Muscle layer of colon (tissue), 2 donors: ENCODE results near the gene MAT1A.

Experiments
- H3K27ac ChIP-seq: one replicate; pipeline ENCODE4 v1.7.0; 2013; ENCODE audit warnings: low read depth, mild to moderate bottlenecking, low read length, moderate library complexity
- H3K27me3 ChIP-seq, 2 donors: one replicate each; pipeline ENCODE4 v1.7.0; 2013; ENCODE audit warnings: low read length in 2 of 2, mild to moderate bottlenecking in 2 of 2; ENCODE audit not compliant: insufficient read depth in 2 of 2, control insufficient read depth in 1 of 2
- H3K36me3 ChIP-seq: one replicate; pipeline ENCODE4 v1.7.0; 2013; ENCODE audit warnings: mild to moderate bottlenecking, low read length; ENCODE audit not compliant: insufficient read depth
- H3K4me1 ChIP-seq: one replicate; pipeline ENCODE4 v1.7.0; 2013; ENCODE audit warnings: mild to moderate bottlenecking, low read length; ENCODE audit not compliant: insufficient read depth
- H3K4me3 ChIP-seq, 2 donors: one replicate each; pipeline ENCODE4 v1.7.0; 2013; ENCODE audit warnings: low read length in 2 of 2, low read depth in 1 of 2, mild to moderate bottlenecking in 1 of 2, moderate library complexity in 1 of 2
- H3K9ac ChIP-seq: one replicate; pipeline ENCODE4 v1.7.0; 2013; ENCODE audit warnings: low read length
- H3K9me3 ChIP-seq: one replicate; pipeline ENCODE4 v1.7.0; 2013; ENCODE audit warnings: mild to moderate bottlenecking, low read length
- donor health status: abdominal sarcoma.
- donor health status: Adenocarcinoma of cecum.

The MAT1A gene

GRCh38 chr10:80272793-80273522 lies 16.5 kb downstream of the MAT1A start:
- H3K36me3 ChIP-seq = no peaks in the 10 kb centered on the region
- H3K27ac ChIP-seq = no peak overlapping the region
- no peaks in the 10 kb centered on the region for H3K4me1 ChIP-seq
- H3K27me3 ChIP-seq = no peaks in the 10 kb centered on the region
- no peak overlapping the region for H3K4me3 ChIP-seq
- no peaks in the 10 kb centered on the region for H3K9me3 ChIP-seq
- no peak overlapping the region for H3K9ac ChIP-seq

GRCh38 chr10:80271416-80271815 lies 18.0 kb downstream of the MAT1A start:
- H3K27ac ChIP-seq = no peak overlapping the region
- H3K36me3 ChIP-seq = no peaks in the 10 kb centered on the region
- no peak overlapping the region for H3K4me3 ChIP-seq
- H3K4me1 ChIP-seq = no peaks in the 10 kb centered on the region
- no peaks in the 10 kb centered on the region for H3K9me3 ChIP-seq
- H3K9ac ChIP-seq = no peak overlapping the region
- H3K27me3 ChIP-seq = no peaks in the 10 kb centered on the region

DNA sequence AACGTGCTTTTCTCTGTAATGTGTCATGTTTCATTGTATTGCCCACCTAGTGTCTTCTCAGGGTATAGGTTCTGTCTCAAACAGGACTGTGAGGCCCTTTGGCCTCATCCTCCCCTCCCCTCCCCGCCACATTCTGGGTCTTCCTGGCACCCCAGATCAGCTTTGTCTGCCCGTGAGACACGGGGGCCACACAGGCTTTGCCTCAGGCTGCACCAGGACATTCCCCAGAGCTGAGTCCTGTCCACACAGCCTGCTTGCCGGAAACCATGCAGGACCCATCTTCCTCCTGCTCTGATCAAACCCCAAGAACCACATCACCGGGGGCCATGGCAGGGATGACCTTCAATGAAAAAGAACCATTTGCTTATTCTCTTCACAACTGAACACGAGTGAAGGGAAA lies 18.6 kb downstream of the MAT1A start:
- Histone ChIP-seq H3K4me3 (no peak overlapping the region), H3K4me1 (no peaks in the 10 kb centered on the region), H3K9ac (no peak overlapping the region), H3K9me3 (no peaks in the 10 kb centered on the region), H3K36me3 (no peaks in the 10 kb centered on the region), H3K27me3 (no peaks in the 10 kb centered on the region), H3K27ac (no peak overlapping the region)

DNA sequence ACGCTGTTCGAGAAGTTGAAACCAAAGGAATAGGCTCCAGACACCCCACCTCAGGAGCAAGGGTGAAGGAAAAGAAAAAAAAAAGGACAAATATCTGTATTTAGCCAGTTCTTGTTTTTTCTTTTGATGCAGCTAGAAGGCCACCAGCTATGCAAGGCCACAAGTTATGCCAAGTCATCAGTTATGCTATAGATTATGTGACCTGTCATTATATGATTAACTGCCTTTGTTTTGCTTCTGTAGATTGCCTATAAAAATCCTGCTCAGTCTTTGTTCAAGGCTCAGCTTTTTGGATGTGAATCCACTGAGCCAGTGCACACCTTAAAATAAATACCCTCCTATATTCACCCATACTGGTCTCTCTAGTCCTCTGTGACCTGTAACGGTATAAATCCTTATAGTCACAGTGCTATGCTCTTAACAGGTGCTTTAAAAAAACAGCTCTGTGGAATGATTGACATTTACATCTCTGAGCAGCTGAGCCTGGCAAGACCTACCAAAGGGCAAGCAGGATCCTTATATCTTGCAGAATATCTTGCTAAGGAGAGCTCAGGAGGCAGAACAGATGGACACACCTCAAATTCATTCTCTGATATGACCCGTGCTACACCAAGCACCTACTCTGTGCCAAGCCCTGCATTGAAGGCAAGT lies 20.4 kb downstream of the MAT1A start:
- no peak overlapping the region for H3K27ac ChIP-seq
- H3K36me3 ChIP-seq = no peaks in the 10 kb centered on the region
- H3K4me1 ChIP-seq = no peaks in the 10 kb centered on the region
- H3K9ac ChIP-seq = no peak overlapping the region
- no peaks in the 10 kb centered on the region for H3K9me3 ChIP-seq
- no peaks in the 10 kb centered on the region for H3K27me3 ChIP-seq
- H3K4me3 ChIP-seq = no peak overlapping the region

GRCh38 chr10:80268266-80268665 lies 21.2 kb downstream of the MAT1A start:
- Histone ChIP-seq H3K27me3 (no peaks in the 10 kb centered on the region), H3K27ac (no peak overlapping the region), H3K36me3 (no peaks in the 10 kb centered on the region), H3K4me1 (no peaks in the 10 kb centered on the region), H3K4me3 (no peak overlapping the region), H3K9ac (no peak overlapping the region), H3K9me3 (no peaks in the 10 kb centered on the region)

GRCh38 chr10:80266513-80266863 lies 23.0 kb downstream of the MAT1A start:
- Histone ChIP-seq H3K36me3 (no peaks in the 10 kb centered on the region), H3K4me1 (no peaks in the 10 kb centered on the region), H3K9me3 (no peaks in the 10 kb centered on the region), H3K4me3 (no peak overlapping the region), H3K27ac (no peak overlapping the region), H3K9ac (no peak overlapping the region), H3K27me3 (no peaks in the 10 kb centered on the region)

DNA sequence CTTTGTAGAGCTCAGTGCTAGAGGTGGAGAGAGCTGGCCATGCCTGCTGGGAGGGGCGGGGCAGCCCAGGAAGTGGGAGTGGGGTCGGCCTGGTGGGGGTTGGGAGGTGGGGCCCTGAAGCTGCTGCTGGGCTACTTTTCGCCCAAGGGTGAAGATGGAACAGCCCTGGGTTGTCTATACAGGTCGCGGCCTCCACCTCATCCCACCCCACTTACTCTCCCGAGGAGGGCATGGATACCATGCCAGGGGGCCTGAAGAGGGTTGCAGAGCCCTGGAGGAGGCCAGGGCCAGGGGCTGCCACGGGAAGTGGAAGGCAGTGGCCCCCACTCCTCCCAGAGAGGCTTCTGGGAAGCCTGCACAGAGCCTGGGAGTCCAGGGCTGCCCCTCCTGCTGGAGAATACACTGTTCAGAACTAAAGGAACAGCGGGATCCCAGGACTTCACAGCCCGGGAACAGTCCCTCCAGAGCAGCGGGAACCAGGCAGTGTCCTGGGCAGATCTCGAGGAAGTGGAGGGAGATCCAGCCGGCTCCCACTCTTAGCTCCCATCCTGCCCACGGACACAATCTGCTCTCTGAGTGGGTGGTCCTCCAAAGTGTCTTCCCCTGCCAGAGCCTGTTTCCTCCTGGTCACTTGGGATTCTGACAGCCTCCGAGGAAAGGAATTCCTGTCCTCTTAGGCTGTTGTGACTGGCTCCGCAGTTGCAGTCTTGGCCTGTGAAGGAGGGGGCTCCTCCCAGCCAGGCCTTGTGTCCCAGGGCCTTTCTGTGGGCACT lies 23.5 kb downstream of the MAT1A start:
- H3K4me1 ChIP-seq = no peaks in the 10 kb centered on the region
- H3K27ac ChIP-seq = no peak overlapping the region
- no peaks in the 10 kb centered on the region for H3K9me3 ChIP-seq
- no peak overlapping the region for H3K9ac ChIP-seq
- no peaks in the 10 kb centered on the region for H3K27me3 ChIP-seq
- H3K36me3 ChIP-seq = no peaks in the 10 kb centered on the region
- H3K4me3 ChIP-seq = no peak overlapping the region

DNA sequence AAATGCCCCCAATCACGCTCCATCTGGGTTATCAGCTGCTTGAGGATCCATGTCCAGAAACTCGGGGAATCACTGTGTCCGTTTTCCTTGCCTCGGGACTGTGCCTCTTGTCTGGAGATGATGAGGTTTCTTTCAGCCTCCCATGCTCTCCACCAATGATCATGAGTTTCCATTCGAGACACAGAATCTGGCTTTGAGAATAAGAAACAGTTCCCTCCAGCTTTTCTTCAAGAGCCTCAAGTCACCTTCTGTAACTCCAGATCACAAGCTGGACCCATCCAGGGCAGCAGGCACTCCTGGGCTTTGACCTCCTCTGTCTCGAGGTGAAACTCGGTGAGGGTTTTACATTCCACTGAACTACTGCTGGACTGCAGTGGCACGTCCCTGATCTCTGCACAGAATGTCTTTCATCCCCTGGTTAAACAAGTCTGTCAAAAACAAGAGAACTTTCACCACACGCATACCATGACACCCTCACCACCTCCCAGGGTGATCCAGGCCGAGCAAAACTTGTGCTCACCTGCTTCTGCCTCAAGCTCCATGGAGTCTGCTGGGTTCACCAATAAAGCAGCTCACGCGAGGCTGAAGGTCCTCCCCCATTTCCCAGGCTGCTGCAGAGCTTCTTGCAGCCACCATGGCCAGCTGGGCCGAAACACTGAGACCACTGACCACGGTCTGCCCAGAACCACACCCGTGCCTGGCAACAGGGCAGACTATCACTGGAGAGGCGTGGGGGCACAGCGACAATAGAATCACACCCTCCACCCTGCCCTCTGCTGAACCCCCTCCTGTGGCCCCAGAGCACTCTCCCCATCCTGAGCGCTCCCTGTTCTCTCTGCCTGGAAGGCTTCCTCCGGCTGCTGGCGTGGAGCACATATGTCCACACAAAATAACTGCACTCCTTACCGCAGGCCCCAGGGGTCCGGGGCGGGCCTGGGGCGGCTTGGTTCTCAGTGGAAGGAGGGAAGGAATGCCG lies 25.1 kb downstream of the MAT1A start:
- no peak overlapping the region for H3K9ac ChIP-seq
- no peaks in the 10 kb centered on the region for H3K9me3 ChIP-seq
- H3K4me1 ChIP-seq = no peaks in the 10 kb centered on the region
- H3K27ac ChIP-seq = no peak overlapping the region
- no peaks in the 10 kb centered on the region for H3K36me3 ChIP-seq
- H3K4me3 ChIP-seq = no peak overlapping the region
- no peaks in the 10 kb centered on the region for H3K27me3 ChIP-seq

DNA sequence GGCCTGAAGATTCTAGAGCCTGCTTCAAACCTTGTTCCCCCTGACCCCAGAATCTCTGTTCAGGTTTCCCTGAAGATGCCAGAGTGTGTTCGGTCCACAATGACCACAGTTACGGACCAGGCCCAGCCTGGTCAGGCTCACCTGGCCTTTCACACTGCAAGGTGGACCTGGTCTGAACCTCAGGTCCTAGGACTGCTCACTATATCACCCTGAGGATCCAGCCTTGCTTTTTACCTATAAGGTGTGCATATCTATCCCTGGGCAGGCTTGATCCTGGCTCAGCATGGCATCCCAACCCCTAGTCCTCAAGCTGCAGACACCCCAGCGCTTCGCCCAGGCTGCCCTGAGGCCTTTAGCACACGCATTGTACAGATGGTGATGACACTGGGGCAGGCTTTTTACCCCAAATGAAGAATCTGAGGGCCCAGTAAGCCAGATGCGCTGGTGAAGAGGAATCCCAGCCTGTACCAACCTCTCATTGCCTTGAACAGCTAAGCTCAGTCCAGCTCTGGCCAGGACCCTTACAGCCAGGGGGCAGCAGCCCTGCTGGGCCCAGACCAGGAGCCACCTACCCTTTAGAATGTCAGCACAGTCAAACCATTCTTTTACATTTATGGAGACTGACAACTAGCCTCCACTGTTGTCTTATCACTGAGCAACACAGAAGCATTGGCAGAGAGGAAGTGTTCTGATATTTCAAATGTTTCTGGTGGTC lies 28.0 kb downstream of the MAT1A start:
- no peak overlapping the region for H3K27ac ChIP-seq
- no peak overlapping the region for H3K4me3 ChIP-seq
- H3K27me3 ChIP-seq = no peaks in the 10 kb centered on the region
- no peaks in the 10 kb centered on the region for H3K4me1 ChIP-seq
- H3K9me3 ChIP-seq = no peaks in the 10 kb centered on the region
- H3K36me3 ChIP-seq = no peaks in the 10 kb centered on the region
- H3K9ac ChIP-seq = no peak overlapping the region

GRCh38 chr10:80260295-80261243 lies 28.9 kb downstream of the MAT1A start:
- Histone ChIP-seq H3K9me3 (no peaks in the 10 kb centered on the region), H3K27ac (no peak overlapping the region), H3K9ac (no peak overlapping the region), H3K27me3 (no peaks in the 10 kb centered on the region), H3K4me3 (no peak overlapping the region), H3K4me1 (no peaks in the 10 kb centered on the region), H3K36me3 (no peaks in the 10 kb centered on the region)
